IMR-90 (cell line): ENCODE data around the gene SLIT3. TPM values are rescaled to one million over a fixed set of nuclear protein-coding genes. Genes with fewer than 3 reads are reported as not detected.

Experiments
- ATAC-seq: fragments of 200-7000 bp; cut with Tn5 transposase; 2 replicates; pipeline ENCODE4 v1.9.1; 2020; ENCODE audit warnings: low read depth, mild to moderate bottlenecking, moderate library complexity
- BruUV-seq: library from RNA; stranded (reverse); fragments of 400-500 nt; replicated peaks from 2 replicates; lab custom pipeline; 2021; lab: Mats Ljungman, UMichigan
- CTCF ChIA-PET: fragments of 300-600 bp; formaldehyde crosslinking; extraction: SDS; loops from one replicate; lab custom pipeline; 2021; ENCODE audit warnings: antibody characterized with exemption; lab: Yijun Ruan, JAX
- POLR2A ChIA-PET: fragments of 300-600 bp; sonication (Branson Sonifier 250); formaldehyde crosslinking; loops from one replicate; lab custom pipeline; 2022; ENCODE audit warnings: antibody characterized with exemption; ENCODE audit not compliant: unreplicated experiment; lab: Charles Lee
- DNase-seq: peaks from one replicate; pipeline ENCODE4 v3.0.0; 2013
- H2AFZ ChIP-seq: replicated peaks from 2 replicates; pipeline ENCODE3; 2013; ENCODE audit warnings: low read length, mild to moderate bottlenecking; ENCODE audit not compliant: poor library complexity
- H2AK5ac ChIP-seq: 2 replicates; pipeline ENCODE4 v1.6.1; 2013; ENCODE audit warnings: low read depth, low read length, inconsistent platforms
- H2AK9ac ChIP-seq: replicated peaks from 2 replicates; pipeline ENCODE3; 2013; ENCODE audit warnings: mild to moderate bottlenecking, low read depth, low read length, moderate library complexity; ENCODE audit not compliant: poor library complexity
- H2BK120ac ChIP-seq: 2 replicates; pipeline ENCODE4 v1.6.1; 2013; ENCODE audit warnings: low read depth, low read length, inconsistent platforms
- H2BK15ac ChIP-seq: 3 replicates; pipeline ENCODE4 v1.6.1; 2013; ENCODE audit warnings: low read depth, low read length, inconsistent platforms
- H2BK20ac ChIP-seq: 2 replicates; pipeline ENCODE4 v1.6.1; 2013; ENCODE audit warnings: low read depth, mild to moderate bottlenecking, inconsistent platforms, low read length, moderate library complexity
- H2BK5ac ChIP-seq: 2 replicates; pipeline ENCODE4 v1.6.1; 2013; ENCODE audit warnings: mild to moderate bottlenecking, low read depth, low read length, inconsistent platforms; ENCODE audit not compliant: poor library complexity, severe bottlenecking
- H3K14ac ChIP-seq: replicated peaks from 2 replicates; pipeline ENCODE4 v1.6.1; 2013; ENCODE audit warnings: low read depth, low read length, inconsistent platforms
- H3K18ac ChIP-seq: 2 replicates; pipeline ENCODE4 v1.6.1; 2013; ENCODE audit warnings: low read depth, low read length, control low read depth
- H3K23ac ChIP-seq: 2 replicates; pipeline ENCODE4 v1.6.1; 2013; ENCODE audit warnings: low read depth, low read length, inconsistent platforms
- H3K27ac ChIP-seq: 2 replicates; pipeline ENCODE4 v1.5.1; 2013; ENCODE audit warnings: mild to moderate bottlenecking, control low read depth, low read length; ENCODE audit not compliant: insufficient read depth
- H3K27me3 ChIP-seq: 2 replicates; pipeline ENCODE4 v1.6.1; 2013; ENCODE audit warnings: low read length; ENCODE audit not compliant: control insufficient read depth, insufficient read depth
- H3K36me3 ChIP-seq: 2 replicates; pipeline ENCODE4 v1.6.1; 2013; ENCODE audit warnings: low read length, mixed read lengths; ENCODE audit not compliant: control insufficient read depth, insufficient read depth
- H3K4ac ChIP-seq: 2 replicates; pipeline ENCODE4 v1.6.1; 2013; ENCODE audit warnings: low read depth, low read length, inconsistent platforms
- H3K4me1 ChIP-seq: 2 replicates; pipeline ENCODE4 v1.6.1; 2013; ENCODE audit warnings: low read length, mixed read lengths; ENCODE audit not compliant: control insufficient read depth, insufficient read depth
- H3K4me2 ChIP-seq: 2 replicates; pipeline ENCODE4 v1.6.1; 2013; ENCODE audit warnings: low read depth, mild to moderate bottlenecking, control low read depth, low read length, moderate library complexity
- H3K4me3 ChIP-seq: 2 replicates; pipeline ENCODE4 v1.5.1; 2013; ENCODE audit warnings: low read depth, mild to moderate bottlenecking, control low read depth, low read length, moderate library complexity; ENCODE audit not compliant: insufficient read depth
- H3K56ac ChIP-seq: 2 replicates; pipeline ENCODE4 v1.6.1; 2013; ENCODE audit warnings: low read length, inconsistent platforms; ENCODE audit not compliant: insufficient read depth; ENCODE audit errors: extremely low read depth
- H3K79me1 ChIP-seq, 2 experiments: 2 replicates each; pipeline ENCODE4 v1.6.1; 2013; ENCODE audit warnings: low read length in 2 of 2, inconsistent platforms in 1 of 2, low read depth in 1 of 2
- H3K9ac ChIP-seq: 2 replicates; pipeline ENCODE4 v1.6.1; 2013; ENCODE audit warnings: low read depth, low read length, control low read depth
- H3K9me1 ChIP-seq: 2 replicates; pipeline ENCODE4 v1.6.1; 2013; ENCODE audit warnings: low read length, inconsistent platforms; ENCODE audit not compliant: insufficient read depth
- H3K9me3 ChIP-seq: 2 replicates; pipeline ENCODE4 v1.6.1; 2013; ENCODE audit warnings: low read length; ENCODE audit not compliant: control insufficient read depth, insufficient read depth
- H4K20me1 ChIP-seq: 2 replicates; pipeline ENCODE4 v1.6.1; 2013; ENCODE audit warnings: low read length, inconsistent platforms; ENCODE audit not compliant: insufficient read depth
- H4K5ac ChIP-seq: 2 replicates; pipeline ENCODE4 v1.6.1; 2013; ENCODE audit warnings: mild to moderate bottlenecking, low read depth, low read length, control low read depth
- H4K8ac ChIP-seq, 2 experiments: 2 replicates each; pipeline ENCODE4 v1.6.1; 2013; ENCODE audit warnings: low read depth in 2 of 2, low read length in 2 of 2, control low read depth in 1 of 2, inconsistent platforms in 1 of 2
- H4K91ac ChIP-seq: 2 replicates; pipeline ENCODE4 v1.6.1; 2013; ENCODE audit warnings: low read depth, low read length, inconsistent platforms; ENCODE audit not compliant: insufficient read depth
- CEBPB ChIP-seq: IDR thresholded peaks from 2 replicates; pipeline ENCODE4 v1.6.1; 2012; ENCODE audit warnings: low read depth, low read length, improper control_type of control experiment
- CHD1 ChIP-seq: IDR thresholded peaks from 2 replicates; pipeline ENCODE4 v1.6.1; 2012; ENCODE audit warnings: low read depth, low read length, improper control_type of control experiment
- MAFK ChIP-seq: IDR thresholded peaks from 2 replicates; pipeline ENCODE4 v1.6.1; 2012; ENCODE audit warnings: low read depth, low read length, improper control_type of control experiment
- NFE2L2 ChIP-seq: fragments of 150-350 bp; IDR thresholded peaks from 2 replicates; pipeline ENCODE4 v1.6.1; 2016; ENCODE audit warnings: low read depth, mild to moderate bottlenecking, low read length
- POLR2A ChIP-seq: IDR thresholded peaks from 2 replicates; pipeline ENCODE4 v1.6.1; 2012; ENCODE audit warnings: mild to moderate bottlenecking, low read depth, low read length
- RFX5 ChIP-seq: IDR thresholded peaks from 2 replicates; pipeline ENCODE4 v1.8.0; 2012; ENCODE audit warnings: low read depth, mild to moderate bottlenecking, low read length, moderate library complexity
- SMC3 ChIP-seq: fragments of 150-350 bp; IDR thresholded peaks from 2 replicates; pipeline ENCODE4 v1.6.1; 2016; ENCODE audit warnings: low read depth, mild to moderate bottlenecking, antibody characterized with exemption, low read length, moderate library complexity
- USF2 ChIP-seq: fragments of 150-350 bp; IDR thresholded peaks from 2 replicates; pipeline ENCODE4 v1.6.1; 2017; ENCODE audit warnings: mild to moderate bottlenecking, antibody characterized with exemption, low read length, low read depth
- WGBS, 2 experiments: methylation state at CpG; one replicate each; pipeline versions ENCODE4 v1.1.5 to v1.1.7; 2013; ENCODE audit warnings: missing lambda C conversion rate in 2 of 2; ENCODE audit not compliant: insufficient read length in 1 of 2; ENCODE audit errors: extremely low coverage in 2 of 2; 5-methylcytosine and 5-hydroxymethylcytosine counted together
- dilution Hi-C: fragments of 300-500 bp; cut with HindIII; formaldehyde crosslinking; loops from one replicate; pipeline ENCODE4 v1.14.3; 2018; ENCODE audit warnings: low sequenced_read_pairs; ENCODE audit not compliant: unreplicated experiment
- in situ Hi-C: fragments of 300-500 bp; cut with MboI; formaldehyde crosslinking; loops from 3 replicates; pipeline ENCODE4 v1.14.3; 2019; ENCODE audit warnings: low sequenced_read_pairs, inconsistent platforms, mixed read lengths
- intact Hi-C: fragments of 100-400 bp; cut with micrococcal nuclease; formaldehyde crosslinking; loops from 2 replicates; pipeline ENCODE4 v1.10.0; 2022
- polyA plus RNA-seq, 3 experiments: library from polyadenylated mRNA; depleted of rRNA; stranded (reverse); fragments of >200 nt; gene quantifications; 2 replicates each; pipeline ENCODE4 v1.2.3, GENCODE V29; 2012; ENCODE audit warnings: low replicate concordance in 1 of 3
- total RNA-seq: library from RNA; depleted of rRNA; stranded (reverse); fragments of >200 nt; gene quantifications from 2 replicates; pipeline ENCODE4 v1.2.3, GENCODE V29; 2012

The SLIT3 gene
- total and polyA plus RNA-seq, 2 of the 4 experiments (the other 2 are of a cell fraction) = 0.18 to 0.50 TPM

GRCh38 chr5:168721966-168722365 lies 579.0 kb downstream of the SLIT3 start:
- Histone ChIP-seq H3K9me1 (no peaks in the 10 kb centered on the region), H2BK120ac (no peak overlapping the region), H3K23ac (no peak overlapping the region), H3K18ac (no peak overlapping the region), H3K9me3 (no peaks in the 10 kb centered on the region), H2BK15ac (no peak overlapping the region), H3K14ac (no peak overlapping the region), H2AK9ac (no peak overlapping the region), H4K20me1 (no peaks in the 10 kb centered on the region), H2BK20ac (no peak overlapping the region), H3K27ac (no peak overlapping the region), H4K8ac (no peak overlapping the region), H3K36me3 (no peaks in the 10 kb centered on the region), H2AK5ac (no peak overlapping the region), H3K27me3 (no peaks in the 10 kb centered on the region), H2BK5ac (no peak overlapping the region), H3K9ac (no peak overlapping the region), H2AFZ (no peak overlapping the region), H3K4me3 (no peak overlapping the region), H3K4me1 (no peaks in the 10 kb centered on the region), H4K5ac (no peak overlapping the region), H3K4ac (no peak overlapping the region), H3K56ac (no peak overlapping the region), H3K4me2 (no peak overlapping the region), H3K79me1 (no peaks in the 10 kb centered on the region), H4K91ac (no peak overlapping the region)
- in situ Hi-C loops (no loop called here), dilution Hi-C loops (no loop called here), intact Hi-C loops (no loop called here)
- TF ChIP-seq RFX5 = no peak
- TF ChIP-seq MAFK = no peak
- no peak for TF ChIP-seq CHD1
- TF ChIP-seq SMC3 = no peak
- no peak for TF ChIP-seq NFE2L2
- TF ChIP-seq USF2 = no peak
- no peak for TF ChIP-seq POLR2A
- no peak for TF ChIP-seq CEBPB
- ATAC-seq = no peak
- ChIA-PET POLR2A (no interaction called here), CTCF (no interaction called here)
- no peak for DNase-seq
- BruUV-seq = no TSS peak
- WGBS, 2 experiments = 100% methylated on average over 3 of the region's 7 CpGs; no CpG with 5 or more reads in 1 of the 2 experiments
